Spleen (tissue), 7 donors: ENCODE data around the gene ST6GALNAC2.

Experiments used
- CTCF ChIP-seq, 11 experiments: fragments of 200-600 bp in 7 of 11; fragments of 450-650 bp in 4 of 11; sonication (generic) in 4 of 11; IDR thresholded peaks in 8 of 11; conservative IDR thresholded peaks in 3 of 11; 1 replicate in 7 of 11; 2 replicates in 4 of 11; pipeline versions ENCODE4 v1.4.0 to v1.8.0; 2016 to 2021; ENCODE audit warnings: antibody characterized with exemption in 11 of 11, inconsistent platforms in 4 of 11, mild to moderate bottlenecking in 1 of 11
- POLR2A ChIP-seq, 3 donors: fragments of 450-650 bp; IDR thresholded peaks; one replicate each; pipeline ENCODE4 v1.5.1; 2017; ENCODE audit warnings: antibody characterized with exemption in 3 of 3, mild to moderate bottlenecking in 1 of 3
- POLR2AphosphoS5 ChIP-seq, 3 donors: sonication (generic); formaldehyde crosslinking; IDR thresholded peaks; one replicate each; pipeline ENCODE4 v1.5.1; 2017; ENCODE audit warnings: antibody characterized with exemption in 3 of 3
- donor health status: DM: no; HTN: no; CAD: no; lungs with moderate emphysema.
- donor health status: DM: no; HTN: no; CAD: no.
- donor health status: DM: no; HTN: no; CAD: no.

- no peak for TF ChIP-seq CTCF (IDR thresholded peaks at IDR 0.05 in 8 of 11, conservative IDR thresholded peaks at IDR 0.05 in 3 of 11)
- TF ChIP-seq POLR2AphosphoS5 (IDR thresholded peaks at IDR 0.05), result no peak
- TF ChIP-seq POLR2A (IDR thresholded peaks at IDR 0.05), result no peak
Observed at GRCh38 chr17:76588182-76588581, 2.5 kb upstream of the ST6GALNAC2 start.
